GM12891 (cell line): ENCODE results near the gene ANKDD1B.

ENCODE experiments used
- DNase-seq: peaks from one replicate; pipeline ENCODE4 v3.0.0; 2011; ENCODE audit warnings: low spot score; ENCODE audit not compliant: insufficient read length
- FAIRE-seq: peaks from 2 replicates; lab custom pipeline; 2011; peaks lifted over from hg19 to GRCh38; lab: Jason Lieb, UNC
- PAX5 ChIP-seq: IDR thresholded peaks from 2 replicates; pipeline ENCODE4 v1.6.1; 2011; ENCODE audit warnings: low read length, moderate library complexity, mild to moderate bottlenecking; ENCODE audit not compliant: insufficient read depth, severe bottlenecking
- POLR2A ChIP-seq: IDR thresholded peaks from 2 replicates; pipeline ENCODE4 v1.6.1; 2011; ENCODE audit warnings: low read depth, low read length, control low read depth
- POLR2AphosphoS5 ChIP-seq: IDR thresholded peaks from 2 replicates; pipeline ENCODE4 v1.6.1; 2011; ENCODE audit warnings: low read depth, low read length, control low read depth
- POU2F2 ChIP-seq: IDR thresholded peaks from 2 replicates; pipeline ENCODE4 v1.6.1; 2011; ENCODE audit warnings: low read depth, mild to moderate bottlenecking, control low read depth, low read length, moderate library complexity
- SPI1 ChIP-seq: IDR thresholded peaks from 2 replicates; pipeline ENCODE4 v1.6.1; 2011; ENCODE audit warnings: low read depth, low read length, control low read depth
- TAF1 ChIP-seq: IDR thresholded peaks from 2 replicates; pipeline ENCODE4 v1.6.1; 2011; ENCODE audit warnings: low read depth, low read length, control low read depth

ANKDD1B gene

DNA sequence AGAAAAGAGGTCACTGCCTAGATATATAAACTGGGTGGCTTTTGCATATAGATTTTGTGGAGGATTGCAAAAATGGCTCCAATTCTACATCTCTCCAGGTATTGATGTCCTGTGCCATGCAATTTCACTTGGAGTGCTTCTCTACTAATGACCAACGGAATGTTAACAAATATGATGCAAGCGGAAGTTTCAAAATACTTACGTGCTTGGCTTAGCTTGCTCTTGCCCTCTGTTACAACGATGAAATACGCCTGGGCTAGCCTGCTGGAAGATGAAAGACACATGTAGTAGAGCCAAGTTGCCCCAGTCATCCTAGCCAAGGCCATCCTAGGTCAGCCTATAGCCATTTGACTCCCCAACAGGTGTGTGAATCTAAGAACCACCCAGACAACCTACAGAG lies 109.6 kb downstream of the ANKDD1B start:
- FAIRE-seq (no peak), DNase-seq (no peak)
- TF ChIP-seq SPI1 (no peak), PAX5 (no peak), POLR2A (no peak), POLR2AphosphoS5 (no peak), POU2F2 (no peak), TAF1 (no peak)
